WTC11 (cell line): ENCODE measurements around the gene TXNRD2.

Experiments
- TEAD1 ChIP-seq: sonication (generic); formaldehyde crosslinking; IDR thresholded peaks from 2 replicates; pipeline ENCODE4 v1.8.0; 2022; ENCODE audit warnings: mild to moderate bottlenecking, missing genetic modification reagents
- ZNF263 ChIP-seq: sonication (generic); formaldehyde crosslinking; IDR thresholded peaks from 2 replicates; pipeline ENCODE4 v1.8.1; 2022; ENCODE audit warnings: low read depth, mild to moderate bottlenecking, moderate library complexity, missing genetic modification reagents
- ZNF416 ChIP-seq: fragments of 250-450 bp; sonication (Bioruptor Pico); IDR thresholded peaks from 2 replicates; pipeline ENCODE4 v1.9.0; 2021; ENCODE audit warnings: mild to moderate bottlenecking, inconsistent platforms
- TF ChIP-seq, protein P1 (sequence below): fragments of 200-600 bp; IDR thresholded peaks from 2 replicates; pipeline ENCODE4 v1.8.0; 2022; ENCODE audit warnings: antibody characterized with exemption
- TF ChIP-seq, protein P2 (sequence below): sonication (generic); formaldehyde crosslinking; IDR thresholded peaks from 2 replicates; pipeline ENCODE4 v1.8.1; 2023; ENCODE audit warnings: mild to moderate bottlenecking, missing genetic modification reagents, moderate library complexity
- TF ChIP-seq, protein P3 (sequence below): sonication (generic); formaldehyde crosslinking; IDR thresholded peaks from 2 replicates; pipeline ENCODE4 v1.8.0; 2022; ENCODE audit warnings: mild to moderate bottlenecking, missing genetic modification reagents
- TF ChIP-seq, protein P4 (sequence below): sonication (generic); formaldehyde crosslinking; IDR thresholded peaks from 2 replicates; pipeline ENCODE4 v1.8.0; 2023; ENCODE audit warnings: mild to moderate bottlenecking, missing genetic modification reagents

DNA sequence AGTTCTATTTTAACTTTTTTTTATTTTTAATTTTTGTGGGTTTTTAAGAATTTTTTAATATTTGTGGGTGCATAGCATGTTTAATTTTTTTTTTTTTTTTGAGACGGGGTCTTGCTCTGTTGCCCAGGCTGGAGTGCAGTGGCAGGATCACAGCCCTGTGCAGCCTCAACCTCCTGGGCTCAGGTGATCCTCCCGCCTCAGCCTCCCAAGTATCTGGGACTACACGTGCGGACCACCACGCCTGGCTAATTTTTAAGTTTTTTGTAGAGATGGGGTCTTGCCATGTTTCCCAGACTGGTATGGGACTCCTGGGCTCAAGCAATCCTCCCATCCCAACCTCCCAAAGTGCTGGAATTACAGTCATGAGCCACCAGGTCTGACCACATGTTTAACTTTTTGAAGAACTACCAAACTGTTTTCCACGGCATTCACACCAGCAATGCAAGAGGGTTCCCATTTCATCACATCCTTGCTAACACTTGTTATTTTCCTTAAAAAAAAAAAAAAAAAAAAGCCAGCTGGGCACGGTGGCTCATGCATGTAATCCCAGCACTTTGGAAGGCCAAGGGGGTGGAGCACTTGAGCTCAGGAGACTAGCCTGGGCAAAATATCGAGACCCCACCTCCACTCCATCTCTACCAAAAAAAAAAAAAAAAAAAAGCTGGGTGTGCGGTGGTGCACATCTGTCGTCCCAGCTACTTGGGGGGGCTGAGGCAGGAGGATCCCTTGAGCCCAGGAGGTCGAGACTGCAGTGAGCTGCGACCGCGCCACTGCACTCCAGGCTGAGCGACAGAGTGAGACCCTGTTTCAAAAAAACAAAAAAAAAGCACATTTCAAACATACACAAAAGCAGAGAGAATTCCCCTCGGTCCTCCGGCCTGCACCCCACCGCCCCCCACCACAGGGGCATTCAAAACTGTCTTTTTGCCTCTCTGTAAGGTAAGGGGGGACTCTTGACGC, 16.7 kb upstream of the TXNRD2 start:
- TF ChIP-seq ZNF416 (CRISPR knock-in tag) (no peak), ZNF263 (CRISPR knock-in tag) (no peak), TEAD1 (CRISPR knock-in tag) (no peak)
- TF ChIP-seq, protein P1, sequence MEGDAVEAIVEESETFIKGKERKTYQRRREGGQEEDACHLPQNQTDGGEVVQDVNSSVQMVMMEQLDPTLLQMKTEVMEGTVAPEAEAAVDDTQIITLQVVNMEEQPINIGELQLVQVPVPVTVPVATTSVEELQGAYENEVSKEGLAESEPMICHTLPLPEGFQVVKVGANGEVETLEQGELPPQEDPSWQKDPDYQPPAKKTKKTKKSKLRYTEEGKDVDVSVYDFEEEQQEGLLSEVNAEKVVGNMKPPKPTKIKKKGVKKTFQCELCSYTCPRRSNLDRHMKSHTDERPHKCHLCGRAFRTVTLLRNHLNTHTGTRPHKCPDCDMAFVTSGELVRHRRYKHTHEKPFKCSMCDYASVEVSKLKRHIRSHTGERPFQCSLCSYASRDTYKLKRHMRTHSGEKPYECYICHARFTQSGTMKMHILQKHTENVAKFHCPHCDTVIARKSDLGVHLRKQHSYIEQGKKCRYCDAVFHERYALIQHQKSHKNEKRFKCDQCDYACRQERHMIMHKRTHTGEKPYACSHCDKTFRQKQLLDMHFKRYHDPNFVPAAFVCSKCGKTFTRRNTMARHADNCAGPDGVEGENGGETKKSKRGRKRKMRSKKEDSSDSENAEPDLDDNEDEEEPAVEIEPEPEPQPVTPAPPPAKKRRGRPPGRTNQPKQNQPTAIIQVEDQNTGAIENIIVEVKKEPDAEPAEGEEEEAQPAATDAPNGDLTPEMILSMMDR, result no peak
- TF ChIP-seq, protein P2, sequence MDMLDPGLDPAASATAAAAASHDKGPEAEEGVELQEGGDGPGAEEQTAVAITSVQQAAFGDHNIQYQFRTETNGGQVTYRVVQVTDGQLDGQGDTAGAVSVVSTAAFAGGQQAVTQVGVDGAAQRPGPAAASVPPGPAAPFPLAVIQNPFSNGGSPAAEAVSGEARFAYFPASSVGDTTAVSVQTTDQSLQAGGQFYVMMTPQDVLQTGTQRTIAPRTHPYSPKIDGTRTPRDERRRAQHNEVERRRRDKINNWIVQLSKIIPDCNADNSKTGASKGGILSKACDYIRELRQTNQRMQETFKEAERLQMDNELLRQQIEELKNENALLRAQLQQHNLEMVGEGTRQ, result no peak
- TF ChIP-seq, protein P3, sequence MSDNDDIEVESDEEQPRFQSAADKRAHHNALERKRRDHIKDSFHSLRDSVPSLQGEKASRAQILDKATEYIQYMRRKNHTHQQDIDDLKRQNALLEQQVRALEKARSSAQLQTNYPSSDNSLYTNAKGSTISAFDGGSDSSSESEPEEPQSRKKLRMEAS (CRISPR knock-in tag), result no peak
- TF ChIP-seq, protein P4, sequence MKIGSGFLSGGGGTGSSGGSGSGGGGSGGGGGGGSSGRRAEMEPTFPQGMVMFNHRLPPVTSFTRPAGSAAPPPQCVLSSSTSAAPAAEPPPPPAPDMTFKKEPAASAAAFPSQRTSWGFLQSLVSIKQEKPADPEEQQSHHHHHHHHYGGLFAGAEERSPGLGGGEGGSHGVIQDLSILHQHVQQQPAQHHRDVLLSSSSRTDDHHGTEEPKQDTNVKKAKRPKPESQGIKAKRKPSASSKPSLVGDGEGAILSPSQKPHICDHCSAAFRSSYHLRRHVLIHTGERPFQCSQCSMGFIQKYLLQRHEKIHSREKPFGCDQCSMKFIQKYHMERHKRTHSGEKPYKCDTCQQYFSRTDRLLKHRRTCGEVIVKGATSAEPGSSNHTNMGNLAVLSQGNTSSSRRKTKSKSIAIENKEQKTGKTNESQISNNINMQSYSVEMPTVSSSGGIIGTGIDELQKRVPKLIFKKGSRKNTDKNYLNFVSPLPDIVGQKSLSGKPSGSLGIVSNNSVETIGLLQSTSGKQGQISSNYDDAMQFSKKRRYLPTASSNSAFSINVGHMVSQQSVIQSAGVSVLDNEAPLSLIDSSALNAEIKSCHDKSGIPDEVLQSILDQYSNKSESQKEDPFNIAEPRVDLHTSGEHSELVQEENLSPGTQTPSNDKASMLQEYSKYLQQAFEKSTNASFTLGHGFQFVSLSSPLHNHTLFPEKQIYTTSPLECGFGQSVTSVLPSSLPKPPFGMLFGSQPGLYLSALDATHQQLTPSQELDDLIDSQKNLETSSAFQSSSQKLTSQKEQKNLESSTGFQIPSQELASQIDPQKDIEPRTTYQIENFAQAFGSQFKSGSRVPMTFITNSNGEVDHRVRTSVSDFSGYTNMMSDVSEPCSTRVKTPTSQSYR (CRISPR knock-in tag), result no peak
